ENCODE results near the gene CCDC102A. TPM values are rescaled to one million over a fixed set of nuclear protein-coding genes. Genes with fewer than 3 reads are reported as not detected.
"Not testable (repeated sequence)": the region's sequence is repeated elsewhere in the genome, so short reads cannot be mapped to it uniquely, and the experiment has no call there.

The CCDC102A gene
- total RNA-seq, 1 experiment from 2014 or later, result 10.5 TPM

DNA sequence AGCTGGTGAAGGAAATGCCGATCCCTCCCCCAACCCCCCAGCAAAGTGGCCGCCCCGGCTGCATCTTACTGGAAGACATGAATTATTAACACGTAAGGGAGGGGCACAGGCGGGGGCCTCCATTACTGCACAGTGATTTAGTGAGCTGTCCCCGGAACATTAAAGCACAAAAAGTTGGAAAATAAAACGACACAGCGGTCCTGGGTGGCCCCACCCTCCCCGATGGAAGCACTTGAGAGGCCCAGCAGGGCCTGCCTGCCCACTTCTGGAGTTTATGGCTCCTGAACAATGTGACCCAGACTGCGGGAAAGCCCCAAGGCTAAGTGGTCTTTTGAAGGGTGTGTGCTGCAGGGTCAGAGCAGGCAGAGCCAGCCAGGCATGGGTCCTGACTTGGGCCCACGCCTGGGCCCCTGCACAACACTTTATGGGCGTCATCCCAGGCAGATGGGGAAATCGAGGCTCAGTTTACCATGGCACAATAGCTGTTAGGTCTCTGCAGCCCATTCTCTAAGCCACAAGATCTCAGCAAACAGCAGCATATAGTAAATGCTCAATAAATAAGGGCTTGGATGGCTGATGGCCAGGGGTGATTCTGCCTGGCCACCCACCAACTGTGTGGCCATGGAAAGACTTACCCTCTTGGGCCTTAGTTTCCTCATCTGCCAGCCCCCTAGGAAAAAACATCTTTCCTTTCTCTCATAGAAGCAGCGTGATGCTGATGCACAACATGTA is 22.8 kb downstream of the CCDC102A start:
- no peak for DNase-seq (ENCODE audit: low read depth, low spot score)
- in situ Hi-C loops (cut with HindIII; ENCODE audit: low pct_unique_long_range_greater_than_20kb, low sequenced_read_pairs), result no loop called here

DNA sequence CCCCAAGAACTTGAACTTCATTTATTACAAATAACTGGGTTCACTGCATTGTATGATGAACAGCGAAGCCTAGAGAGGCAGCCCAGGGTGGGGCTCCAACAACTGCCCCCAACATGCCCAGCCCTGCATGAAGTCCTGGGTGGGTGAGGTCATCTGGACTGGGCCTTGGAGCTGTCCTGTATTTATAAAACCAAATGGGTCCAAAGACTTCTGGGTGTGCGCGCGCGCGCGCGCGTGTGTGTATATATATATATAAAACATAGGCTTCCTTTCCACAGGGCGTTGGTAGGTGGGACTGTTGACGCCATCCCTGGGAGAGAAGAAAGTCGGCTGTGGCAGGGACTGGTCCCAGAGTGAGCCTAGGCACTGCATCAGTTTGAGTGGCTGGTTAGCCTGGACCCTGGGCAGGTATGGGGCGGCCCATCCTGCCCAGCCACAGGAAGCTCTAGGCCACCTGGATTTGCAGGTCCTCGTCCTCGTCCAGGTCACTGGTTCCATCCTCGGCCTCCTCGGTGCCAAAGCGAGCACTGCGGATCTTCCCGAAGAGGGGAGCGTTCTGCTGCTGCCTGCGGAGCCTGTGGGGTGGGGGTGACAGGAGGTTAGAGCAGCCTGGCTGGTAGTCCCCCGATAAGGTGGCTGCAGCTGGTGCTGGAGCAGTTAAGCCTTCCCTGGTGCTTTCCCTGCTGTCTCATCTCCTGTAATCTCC is 23.9 kb downstream of the CCDC102A start:
- DNase-seq (ENCODE audit: low read depth, low spot score), result no peak
- in situ Hi-C loops (cut with HindIII; ENCODE audit: low pct_unique_long_range_greater_than_20kb, low sequenced_read_pairs), result no loop called here

DNA sequence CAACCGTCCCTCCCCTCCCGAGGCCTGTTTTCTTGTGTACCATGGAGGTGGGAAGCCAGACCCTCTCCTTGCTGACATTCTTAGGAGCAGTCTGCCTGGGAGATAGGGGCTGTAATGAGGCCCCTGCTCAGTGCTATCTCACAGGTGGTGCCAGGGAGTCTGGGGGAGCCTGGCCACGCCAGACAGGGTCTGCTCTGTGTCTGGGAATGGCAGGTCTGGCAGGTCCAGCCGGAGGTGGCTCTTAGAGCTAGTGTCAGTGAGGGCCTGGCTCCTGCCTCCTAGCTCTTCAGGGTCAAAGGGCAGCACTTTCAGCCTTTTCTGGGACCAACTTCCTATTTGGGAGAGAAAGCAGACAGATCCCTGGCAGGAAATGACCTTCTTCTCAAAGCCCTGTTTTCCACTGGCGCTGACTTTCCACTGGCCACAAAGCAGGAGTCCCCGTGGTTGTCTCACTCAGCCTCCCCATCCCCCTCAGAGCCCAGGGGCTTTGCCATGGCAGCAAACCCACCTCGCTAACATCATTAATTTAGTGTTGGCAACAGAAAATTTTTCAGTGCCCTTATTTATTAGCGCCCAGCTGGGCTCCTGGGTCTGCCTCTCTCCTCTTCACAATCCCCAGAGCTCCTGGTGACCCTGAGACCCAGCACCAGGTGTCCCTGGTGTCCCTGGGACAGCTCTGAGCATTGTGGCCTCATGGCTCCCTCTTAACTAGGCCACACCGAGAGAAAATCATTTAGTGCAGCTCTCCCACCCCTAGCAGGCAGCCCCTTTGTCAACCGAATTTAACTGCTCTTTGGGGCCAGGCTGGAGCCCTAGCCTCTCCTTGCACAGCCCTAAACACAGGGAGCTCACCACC is 26.1 kb downstream of the CCDC102A start:
- in situ Hi-C loops (cut with HindIII; ENCODE audit: low pct_unique_long_range_greater_than_20kb, low sequenced_read_pairs), result no loop called here
- no peak for DNase-seq (ENCODE audit: low read depth, low spot score)

DNA sequence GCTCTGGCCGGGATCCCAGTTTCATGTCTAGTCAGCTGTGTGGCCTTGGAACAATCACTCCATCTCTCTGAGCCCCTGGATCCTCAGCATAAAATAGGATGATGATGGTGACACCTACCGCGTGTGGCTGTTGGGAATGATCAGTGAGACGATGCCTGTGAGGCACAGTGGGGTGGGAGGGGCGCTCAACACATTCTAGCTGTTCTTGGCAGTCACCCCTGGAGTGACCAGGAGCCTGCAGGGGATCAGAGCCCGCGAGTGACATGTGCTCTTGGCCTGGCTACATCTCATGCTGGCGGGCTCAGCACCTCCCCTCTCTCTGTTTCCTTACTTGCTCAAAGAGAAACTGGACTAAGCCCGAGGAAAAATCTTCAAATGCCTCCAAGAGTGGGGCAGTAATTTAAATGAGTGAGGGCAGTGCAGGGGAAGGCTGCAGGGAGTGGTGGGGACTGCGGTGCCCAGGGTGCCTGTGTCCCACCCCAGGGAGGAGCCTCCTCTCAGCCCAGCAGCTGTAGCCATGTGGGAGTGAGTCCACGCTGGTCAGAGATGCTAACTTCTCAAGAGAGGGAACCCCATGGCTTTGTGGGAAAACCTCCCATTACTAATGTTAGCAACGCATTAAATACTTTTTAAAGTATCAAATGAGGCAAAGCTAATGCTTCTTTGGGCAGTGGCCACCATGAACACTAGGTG is 27.0 kb downstream of the CCDC102A start:
- no peak for DNase-seq (ENCODE audit: low read depth, low spot score)
- in situ Hi-C loops (cut with HindIII; ENCODE audit: low pct_unique_long_range_greater_than_20kb, low sequenced_read_pairs), result no loop called here

DNA sequence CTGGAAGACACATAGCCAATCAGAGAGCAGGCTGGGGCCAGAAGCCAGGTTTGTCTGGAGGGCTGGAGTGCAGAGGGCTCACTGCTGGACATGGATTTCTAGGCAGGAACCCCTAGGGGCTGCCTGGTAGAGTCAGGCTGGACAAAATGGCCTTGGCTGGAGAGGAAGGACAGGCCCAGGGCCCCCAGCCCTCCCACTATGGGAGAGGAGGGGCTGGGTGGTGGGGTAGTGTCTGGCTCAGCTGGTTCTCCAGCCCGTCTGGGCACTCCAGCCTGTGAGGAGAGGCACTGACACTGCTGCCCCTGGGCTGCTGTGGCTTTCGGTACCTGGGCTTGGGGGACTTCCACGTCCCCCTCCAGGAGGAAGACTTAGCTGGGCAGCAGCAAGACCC is 28.3 kb downstream of the CCDC102A start:
- DNase-seq (ENCODE audit: low read depth, low spot score), result no peak
- in situ Hi-C loops (cut with HindIII; ENCODE audit: low pct_unique_long_range_greater_than_20kb, low sequenced_read_pairs), result no loop called here

DNA sequence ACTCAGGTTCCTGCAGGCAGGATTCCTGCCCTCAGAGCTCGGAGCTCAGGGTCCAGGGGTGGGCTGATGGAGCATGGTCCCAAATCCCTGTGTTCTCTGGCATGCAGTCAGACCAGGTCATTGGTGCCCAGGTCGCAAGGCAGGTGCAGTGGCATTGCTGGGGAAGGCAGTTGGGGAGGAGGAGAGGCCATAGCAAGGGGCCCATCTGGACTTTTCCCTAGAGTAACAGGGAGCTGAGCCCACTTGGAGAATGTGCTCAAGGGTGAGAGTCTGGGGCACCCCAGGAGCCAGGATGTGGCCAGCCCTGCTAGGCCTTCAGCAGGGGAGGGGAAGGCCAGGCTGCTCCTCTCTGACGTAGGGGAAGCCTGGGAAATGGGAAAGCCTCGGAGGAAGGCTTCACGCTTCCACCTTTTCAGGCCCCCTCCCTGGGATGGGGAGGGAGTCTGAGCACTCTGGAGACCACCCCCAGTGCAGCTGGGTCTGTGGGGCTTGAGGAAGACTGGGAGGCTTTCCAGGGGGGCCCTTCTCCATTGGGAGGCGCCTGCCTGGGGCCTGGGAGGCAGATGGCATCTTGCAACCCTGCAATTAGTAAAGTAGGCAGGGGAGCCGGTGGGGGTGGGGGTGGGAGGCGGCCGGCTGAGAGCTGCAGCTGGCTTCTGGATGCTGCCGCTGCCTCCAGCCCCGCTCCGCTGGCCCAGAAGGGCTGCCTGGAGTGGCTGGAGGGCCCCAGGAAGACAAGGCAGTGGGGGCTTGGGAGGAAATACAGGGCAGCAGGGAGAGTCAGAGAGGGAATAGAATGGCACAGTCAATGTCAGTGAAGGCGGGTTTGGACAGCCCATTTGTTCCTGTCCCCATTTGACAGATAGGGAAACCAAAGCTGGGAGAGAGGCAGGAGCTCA is 29.0 kb downstream of the CCDC102A start:
- no peak for DNase-seq (ENCODE audit: low read depth, low spot score)
- in situ Hi-C loops (cut with HindIII; ENCODE audit: low pct_unique_long_range_greater_than_20kb, low sequenced_read_pairs), result no loop called here

DNA sequence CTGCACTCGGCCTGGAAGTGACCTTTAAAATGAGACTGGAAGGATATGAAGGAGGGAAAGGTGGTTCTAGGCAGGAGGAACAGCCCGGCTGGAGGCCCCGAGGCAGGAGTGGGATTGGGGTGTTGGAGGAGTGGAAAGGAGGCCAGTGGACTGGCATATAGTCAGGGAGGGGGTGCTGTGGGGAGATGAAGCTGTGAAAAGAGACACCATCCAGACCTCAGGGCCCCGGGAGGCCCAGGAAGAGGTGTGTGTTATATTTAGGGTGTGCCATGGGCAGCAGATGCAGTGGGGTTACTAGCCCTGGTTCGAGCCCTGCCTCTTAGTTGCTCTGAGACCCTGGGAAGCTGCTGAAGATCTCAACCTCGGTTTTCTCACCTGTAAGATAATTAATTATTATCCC is 31.2 kb downstream of the CCDC102A start:
- DNase-seq (ENCODE audit: low read depth, low spot score), result no peak
- in situ Hi-C loops (cut with HindIII; ENCODE audit: low pct_unique_long_range_greater_than_20kb, low sequenced_read_pairs), result no loop called here

DNA sequence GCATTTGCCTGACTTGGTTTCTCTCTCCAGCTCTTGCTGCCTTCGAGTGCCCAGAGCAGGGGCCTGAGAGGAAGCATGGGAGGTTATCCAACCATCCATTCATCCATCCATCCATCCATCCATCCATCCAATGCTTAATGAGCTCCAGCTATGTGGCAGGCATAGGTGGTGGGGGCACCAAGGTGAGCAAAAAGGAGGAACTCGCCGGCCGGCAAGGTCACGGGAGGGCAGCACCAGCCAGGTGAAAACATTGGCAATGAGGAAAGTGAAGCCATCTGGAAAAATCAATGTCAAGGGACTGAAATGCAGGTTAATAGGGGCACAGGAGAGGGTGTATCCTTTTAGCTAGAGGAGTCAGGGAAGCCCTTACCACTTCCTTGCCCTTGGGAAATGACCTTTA is 31.9 kb downstream of the CCDC102A start:
- in situ Hi-C loops (cut with HindIII; ENCODE audit: low pct_unique_long_range_greater_than_20kb, low sequenced_read_pairs), result no loop called here
- no peak for DNase-seq (ENCODE audit: low read depth, low spot score)

DNA sequence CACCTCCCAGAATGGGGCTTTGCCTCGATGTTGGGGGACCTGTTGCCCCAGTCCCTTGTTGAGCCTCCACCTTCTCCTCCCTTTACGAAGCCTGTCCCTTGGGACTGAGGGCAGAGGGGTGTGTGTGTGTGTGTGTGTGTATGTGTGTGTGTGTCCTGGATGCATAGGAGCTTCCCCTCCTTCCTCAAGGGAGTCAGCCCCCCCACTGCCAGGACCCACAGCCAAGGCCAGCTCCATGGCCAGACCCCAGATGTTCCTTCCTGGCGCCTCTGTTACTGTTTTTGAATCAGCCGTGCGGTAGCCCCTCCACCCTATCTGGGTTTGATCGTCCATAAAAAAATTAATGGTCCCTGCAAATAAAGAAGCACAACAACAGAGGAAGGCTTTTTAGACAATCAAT is 32.4 kb downstream of the CCDC102A start:
- DNase-seq (ENCODE audit: low read depth, low spot score), result no peak
- in situ Hi-C loops (cut with HindIII; ENCODE audit: low pct_unique_long_range_greater_than_20kb, low sequenced_read_pairs), result no loop called here

DNA sequence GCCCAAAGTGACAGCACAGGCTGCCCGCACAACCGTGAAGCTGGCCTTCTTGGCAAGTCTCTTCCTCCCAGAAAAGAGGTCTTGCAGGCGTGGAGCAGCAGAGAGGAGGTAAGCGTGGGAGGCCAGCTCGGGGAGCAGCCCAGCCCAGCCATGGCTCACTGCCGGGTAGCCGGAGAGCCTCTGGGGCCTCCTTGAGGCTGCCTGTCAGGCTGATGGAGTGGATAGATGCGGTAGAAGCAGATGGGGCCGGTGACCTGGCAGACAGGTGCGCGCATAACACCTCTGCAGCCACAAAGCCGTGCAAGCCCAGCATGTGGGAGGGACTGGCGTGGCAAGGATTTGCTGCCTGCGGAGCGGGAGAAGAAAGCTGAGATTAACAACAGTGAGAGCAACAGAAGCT is 33.0 kb downstream of the CCDC102A start:
- no peak for DNase-seq (ENCODE audit: low read depth, low spot score)
- in situ Hi-C loops (cut with HindIII; ENCODE audit: low pct_unique_long_range_greater_than_20kb, low sequenced_read_pairs), result no loop called here

DNA sequence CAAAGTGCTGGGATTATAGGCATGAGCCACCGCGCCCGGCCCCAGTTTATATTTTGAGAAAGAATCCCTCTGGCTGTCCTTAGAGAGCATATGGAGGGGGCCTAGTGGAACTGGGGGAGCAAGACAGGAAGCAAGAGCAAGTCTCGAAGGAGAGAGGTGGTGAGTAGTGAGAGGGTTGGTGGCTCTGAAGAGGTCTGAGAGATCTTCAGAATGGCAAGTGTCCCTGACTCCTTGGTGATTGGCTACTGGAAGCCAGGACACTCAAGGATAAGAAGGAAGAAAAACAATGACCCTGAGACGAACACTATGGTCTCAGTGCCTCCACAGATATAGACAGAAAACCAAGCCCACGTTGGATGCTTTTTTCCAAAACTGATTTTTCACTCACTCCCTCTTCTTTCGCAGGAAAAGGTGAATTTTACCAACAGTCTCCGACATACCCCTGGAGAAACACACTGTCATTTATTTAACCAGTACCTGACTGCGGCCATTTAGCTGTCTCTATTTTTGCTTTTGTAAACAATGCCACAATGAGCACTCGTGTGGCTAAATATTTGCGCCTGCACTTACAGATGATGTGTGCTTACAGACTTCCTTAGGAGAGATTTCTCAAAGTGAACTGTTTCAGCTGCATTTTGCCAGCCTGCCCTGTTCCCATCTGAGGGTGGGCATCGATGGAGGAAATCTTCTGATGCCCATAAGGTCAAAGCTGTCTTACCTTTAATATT is 34.2 kb downstream of the CCDC102A start:
- no peak for DNase-seq (ENCODE audit: low read depth, low spot score)
- in situ Hi-C loops (cut with HindIII; ENCODE audit: low pct_unique_long_range_greater_than_20kb, low sequenced_read_pairs), result no loop called here

DNA sequence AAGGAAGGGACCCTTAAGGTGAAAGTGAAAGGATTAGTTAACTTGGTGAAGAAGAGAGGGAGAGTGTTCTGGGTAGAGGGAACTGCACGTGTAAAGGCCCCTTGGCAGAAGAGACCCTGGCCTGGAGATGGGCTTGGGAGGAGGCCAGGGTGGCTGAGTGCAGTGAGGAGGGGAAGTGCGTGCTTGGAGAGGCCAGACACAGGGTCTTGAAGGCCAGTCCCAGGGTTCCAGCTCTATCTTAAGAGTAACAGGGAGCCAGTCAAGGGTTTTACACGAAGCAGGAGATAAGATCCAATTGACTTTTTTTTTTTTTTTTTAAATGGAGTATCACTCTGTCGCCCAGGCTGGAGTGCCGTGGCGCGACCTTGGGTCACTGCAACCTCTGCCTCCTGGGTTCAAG is 34.9 kb downstream of the CCDC102A start:
- in situ Hi-C loops (cut with HindIII; ENCODE audit: low pct_unique_long_range_greater_than_20kb, low sequenced_read_pairs), result no loop called here
- no peak for DNase-seq (ENCODE audit: low read depth, low spot score)

DNA sequence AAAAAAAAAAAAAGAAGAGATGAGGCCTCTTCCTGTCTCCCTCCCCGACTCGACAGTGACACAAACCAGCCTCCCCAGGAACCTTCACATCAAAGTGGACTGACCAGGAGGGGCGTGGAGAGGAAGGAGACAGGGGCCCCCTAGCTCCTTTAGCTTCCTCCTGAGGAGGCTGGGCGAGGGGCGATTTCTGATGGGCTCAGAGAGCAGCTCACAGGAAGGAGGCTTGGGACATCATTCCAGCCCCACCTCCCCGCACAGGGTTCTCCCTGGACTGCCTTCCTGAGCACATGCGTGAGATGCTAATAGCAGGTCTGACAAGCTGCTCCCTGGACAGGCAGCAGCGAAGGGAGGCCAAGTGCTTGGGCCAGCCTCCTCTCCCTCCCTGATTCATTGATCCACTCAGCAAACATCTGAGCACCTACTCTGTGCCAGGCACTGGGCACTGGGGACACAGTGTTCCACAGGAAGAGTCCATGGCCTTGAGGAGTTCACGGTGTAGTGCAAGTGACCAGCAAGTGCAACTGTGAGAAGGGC is 35.7 kb downstream of the CCDC102A start:
- in situ Hi-C loops (cut with HindIII; ENCODE audit: low pct_unique_long_range_greater_than_20kb, low sequenced_read_pairs), result no loop called here
- DNase-seq (ENCODE audit: low read depth, low spot score), result no peak

DNA sequence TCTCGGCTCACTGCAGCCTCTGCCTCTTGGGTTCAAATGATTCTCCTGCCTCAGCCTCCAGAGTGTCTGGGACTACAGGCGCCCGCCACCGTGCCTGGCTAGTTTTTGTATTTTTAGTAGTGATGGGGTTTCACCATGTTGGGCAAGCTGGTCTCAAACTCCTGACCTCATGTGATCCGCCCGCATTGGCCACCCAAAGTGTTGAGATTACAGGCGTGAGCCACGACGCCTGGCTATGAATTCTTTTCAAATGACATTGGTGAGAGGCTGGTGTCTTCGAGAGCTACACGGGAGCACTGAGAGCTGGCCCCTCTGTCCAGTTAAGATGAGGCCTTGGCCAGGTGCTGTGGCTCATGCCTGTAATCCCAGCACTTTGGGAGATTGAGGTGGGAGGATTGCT is 36.4 kb downstream of the CCDC102A start:
- DNase-seq (ENCODE audit: low read depth, low spot score); in situ Hi-C loops (cut with HindIII; ENCODE audit: low pct_unique_long_range_greater_than_20kb, low sequenced_read_pairs): not testable (repeated sequence)

DNA sequence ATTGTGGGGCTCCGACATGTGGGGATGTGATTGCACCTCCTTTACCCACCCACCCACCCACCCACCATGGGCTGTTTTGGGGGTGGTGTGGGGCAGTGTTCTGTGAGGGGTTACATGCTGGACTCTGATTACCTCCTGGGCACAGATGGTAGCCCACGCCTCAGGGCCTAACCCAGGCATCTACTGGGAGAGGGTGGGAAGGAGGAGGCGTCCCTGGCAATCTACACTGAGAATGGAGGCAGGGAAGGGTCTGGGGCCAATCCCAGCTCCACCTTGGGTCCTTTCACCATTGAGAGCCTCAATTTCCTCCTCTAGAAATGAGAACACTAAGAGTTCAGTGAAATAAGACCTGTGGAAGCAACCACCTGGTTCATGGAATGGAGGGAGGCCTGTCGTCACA is 38.3 kb downstream of the CCDC102A start:
- no peak for DNase-seq (ENCODE audit: low read depth, low spot score)
- in situ Hi-C loops (cut with HindIII; ENCODE audit: low pct_unique_long_range_greater_than_20kb, low sequenced_read_pairs), result no loop called here

DNA sequence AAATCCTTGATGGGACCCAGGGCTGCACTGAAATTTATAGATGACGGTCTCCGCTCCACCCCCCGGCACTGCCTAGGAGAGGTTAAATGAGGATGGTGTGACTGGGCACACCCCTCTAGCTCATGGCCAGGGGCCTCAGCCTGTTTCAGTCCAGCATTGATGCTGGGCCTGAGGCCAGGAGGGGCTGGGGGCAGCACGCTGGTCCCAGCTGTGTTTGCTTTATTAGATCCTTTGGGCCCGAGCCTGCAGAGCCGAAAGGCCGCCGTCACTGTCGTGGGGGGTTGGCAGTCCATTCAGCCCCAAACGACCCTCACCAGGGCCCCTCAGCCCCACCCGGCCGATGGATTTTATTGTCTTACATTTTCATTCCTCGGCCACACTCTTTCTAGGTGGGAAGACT is 39.2 kb downstream of the CCDC102A start:
- in situ Hi-C loops (cut with HindIII; ENCODE audit: low pct_unique_long_range_greater_than_20kb, low sequenced_read_pairs), result no loop called here
- DNase-seq (ENCODE audit: low read depth, low spot score), result no peak
